Activated T-cell treated with anti-CD3 and anti-CD28 coated beads for 1 hour (primary cell): ENCODE measurements around the gene F8.
"Not testable (repeated sequence)": the region's sequence is repeated elsewhere in the genome, so short reads cannot be mapped to it uniquely, and the experiment has no call there.

ENCODE experiments used
- DNase-seq: peaks from one replicate; pipeline ENCODE4 v3.0.0-alpha.2; 2020; ENCODE audit warnings: low read depth

Gene F8

DNA sequence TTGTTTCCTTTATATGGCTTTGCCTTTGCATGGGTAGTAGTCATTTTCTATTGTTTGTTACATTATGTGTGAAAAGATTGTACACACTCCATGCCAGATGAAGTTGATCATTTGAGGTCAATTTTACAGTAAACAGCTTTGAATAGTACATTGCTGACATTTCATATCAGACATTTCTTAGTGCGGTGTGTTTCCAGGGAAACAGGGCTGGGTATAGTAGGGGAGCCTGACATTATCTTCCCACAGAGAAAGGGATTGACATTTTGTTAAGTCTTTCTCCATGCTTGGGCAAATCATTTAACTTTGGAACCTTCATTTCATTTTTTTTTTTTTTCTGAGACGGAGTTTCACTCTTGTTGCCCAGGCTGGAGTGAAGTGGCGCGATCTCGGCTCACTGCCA, 9.1 kb upstream of the F8 start:
- DNase-seq = no peak

DNA sequence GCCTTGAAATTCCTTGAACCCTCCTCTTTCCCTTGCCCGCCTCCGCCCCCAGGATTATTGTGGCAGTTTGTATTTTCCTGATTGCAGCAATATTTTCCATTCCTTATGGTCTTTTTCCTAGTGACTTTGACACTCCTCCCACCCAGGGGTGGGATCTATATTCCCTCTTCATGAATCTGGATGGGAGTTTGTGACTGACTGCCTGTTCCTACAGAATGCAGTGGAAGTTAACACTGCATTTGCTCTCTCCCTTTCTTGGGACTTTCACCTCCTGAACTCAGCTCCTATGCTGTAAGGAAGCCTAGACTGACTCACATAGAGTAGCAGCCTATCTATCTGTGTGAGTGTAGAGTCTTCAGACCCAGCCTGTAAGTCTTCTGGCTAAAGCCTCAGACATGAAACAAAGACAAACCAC, 6.4 kb upstream of the F8 start:
- no peak for DNase-seq

DNA sequence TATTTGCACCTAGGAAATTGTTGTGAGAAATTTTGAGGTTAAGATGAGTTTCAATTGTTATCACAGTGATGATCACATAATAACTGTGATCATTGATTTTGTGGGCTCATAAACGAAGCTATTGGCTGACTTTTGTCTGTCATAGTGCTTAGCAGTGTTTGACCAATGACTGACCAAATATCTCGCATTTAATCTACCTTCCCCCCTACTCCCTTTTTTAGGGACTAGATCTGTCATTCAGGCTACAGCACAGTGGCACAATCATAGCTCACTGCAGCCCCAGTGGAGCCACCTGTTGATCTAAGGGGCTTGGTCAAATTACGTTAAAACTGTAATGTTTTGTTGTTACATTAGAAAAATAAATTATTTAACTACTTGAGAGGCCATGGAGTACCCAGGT, 5.6 kb upstream of the F8 start:
- DNase-seq = no peak

DNA sequence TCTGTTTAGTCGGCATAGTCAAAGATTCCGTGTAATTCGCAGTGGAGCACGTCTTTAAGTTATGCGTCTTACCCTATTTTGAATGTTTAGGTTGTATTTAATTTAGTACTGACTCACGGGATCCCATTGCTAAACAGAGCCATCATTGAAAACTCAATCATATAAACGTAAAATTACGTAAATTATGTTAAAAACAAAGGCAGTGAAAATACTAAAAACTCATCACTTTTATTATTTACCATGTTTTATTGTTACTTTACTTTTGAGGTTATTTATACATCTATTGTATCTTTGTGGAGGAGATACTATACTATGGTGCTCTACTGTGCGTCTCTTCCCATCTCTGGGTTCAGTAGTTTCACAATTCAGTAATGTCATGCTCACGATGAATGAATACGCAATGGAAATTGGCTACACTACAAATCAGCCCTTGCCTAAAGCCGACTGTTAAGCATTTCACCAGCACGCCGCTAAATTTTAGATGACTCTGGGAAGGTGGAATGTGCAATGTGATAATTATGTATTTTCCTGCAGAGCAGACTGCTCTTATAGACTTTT, 5.1 kb upstream of the F8 start:
- DNase-seq = no peak

DNA sequence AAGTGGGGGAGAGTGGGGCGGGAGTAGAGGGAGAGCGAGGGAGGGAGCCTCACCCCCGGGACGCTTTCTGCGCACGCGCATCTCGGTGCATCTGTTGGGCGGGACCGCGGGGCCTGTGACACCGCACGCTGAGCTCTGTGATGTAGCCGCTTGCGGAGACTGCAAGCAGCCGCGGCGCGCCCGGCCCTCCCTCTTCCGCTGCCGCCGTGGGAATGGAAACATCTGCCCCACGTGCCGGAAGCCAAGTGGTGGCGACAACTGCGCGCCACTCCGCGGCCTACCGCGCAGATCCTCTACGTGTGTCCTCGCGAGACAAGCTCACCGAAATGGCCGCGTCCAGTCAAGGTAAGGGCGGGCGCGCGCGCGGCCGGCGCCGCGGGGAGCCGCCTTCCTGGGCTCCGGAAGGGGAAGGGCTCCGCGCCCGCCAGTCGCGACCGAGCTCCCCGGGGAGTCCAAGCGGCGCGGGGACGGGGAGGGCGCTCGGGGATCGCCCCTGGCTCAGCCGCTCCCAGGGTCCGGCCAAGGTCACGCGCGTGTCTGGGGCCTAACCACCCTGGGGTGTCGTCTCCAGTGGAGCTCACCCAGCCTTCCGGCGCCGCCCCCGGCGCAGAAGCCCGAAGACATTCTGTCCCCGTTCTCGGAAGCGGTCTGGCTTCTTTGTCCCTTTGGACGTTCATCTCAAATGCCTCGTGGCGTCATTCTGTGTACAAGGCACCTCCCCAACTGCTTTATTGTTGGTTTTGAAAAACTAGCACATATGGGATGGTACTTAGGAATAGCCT, 4.4 kb upstream of the F8 start, which contains the start of gene FUNDC2:
FUNDC2 (plus strand) TSS at position 118 of the 782 bp plus-strand sequence; CDS start at position 213, 95 bp downstream.
- peak; percentile 87 for DNase-seq

DNA sequence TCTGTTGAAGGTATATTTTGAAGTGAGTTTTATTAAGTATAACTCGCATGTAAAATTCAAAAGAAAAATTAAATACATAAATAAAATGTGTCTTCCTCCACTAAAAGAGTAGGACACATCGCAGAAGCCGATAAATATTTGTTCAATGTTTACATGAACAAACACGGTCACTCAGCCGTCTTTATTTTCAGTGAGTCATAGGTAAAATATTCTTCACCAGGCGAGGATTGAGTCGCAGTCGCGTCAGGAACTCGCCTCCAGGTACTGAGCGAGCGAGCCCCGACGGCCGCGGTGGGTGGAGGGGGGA, 3.9 kb upstream of the F8 start:
- no peak for DNase-seq

DNA sequence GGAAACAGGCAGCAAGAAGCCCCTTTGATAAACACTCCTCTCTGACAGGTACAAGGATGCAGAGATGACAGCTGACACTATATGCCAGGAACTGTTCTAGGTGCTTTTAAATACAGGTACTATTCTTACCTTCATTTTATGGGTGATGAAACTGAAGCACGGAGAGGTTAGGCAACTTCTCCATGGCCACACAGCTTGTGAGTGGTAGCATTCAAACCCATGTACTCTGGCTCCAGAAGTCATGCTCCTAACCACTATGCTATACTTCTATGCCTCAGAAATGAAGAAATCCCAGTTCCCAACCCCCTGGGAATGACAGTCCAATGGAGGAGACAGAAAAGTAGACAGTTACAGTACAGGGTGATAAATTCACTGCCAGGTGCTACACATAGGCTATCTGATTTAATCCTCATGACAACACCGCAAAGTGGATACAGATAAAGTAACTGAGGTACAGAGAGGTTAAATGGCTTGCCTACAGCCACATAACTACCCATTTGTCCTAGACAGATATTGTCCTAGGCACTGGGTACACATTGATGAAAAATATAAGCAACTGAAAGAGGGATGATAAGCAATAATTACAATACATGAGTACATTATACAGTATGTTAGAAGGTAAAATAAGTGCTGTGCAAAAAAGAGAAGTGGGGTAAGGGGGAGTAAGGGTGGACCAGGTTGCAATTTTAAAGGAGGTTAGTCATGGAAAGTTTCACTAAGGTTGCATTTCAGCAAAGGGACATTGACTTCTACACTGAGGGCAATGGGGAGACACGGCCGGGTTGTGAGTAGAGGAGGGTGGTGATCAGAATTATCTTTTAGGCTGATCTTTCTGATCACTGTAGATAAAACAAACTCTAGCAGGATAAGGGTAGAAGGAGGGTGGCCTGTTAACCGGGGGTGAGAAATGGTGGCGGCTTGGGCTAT, 1.6 kb upstream of the F8 start:
- no peak for DNase-seq

DNA sequence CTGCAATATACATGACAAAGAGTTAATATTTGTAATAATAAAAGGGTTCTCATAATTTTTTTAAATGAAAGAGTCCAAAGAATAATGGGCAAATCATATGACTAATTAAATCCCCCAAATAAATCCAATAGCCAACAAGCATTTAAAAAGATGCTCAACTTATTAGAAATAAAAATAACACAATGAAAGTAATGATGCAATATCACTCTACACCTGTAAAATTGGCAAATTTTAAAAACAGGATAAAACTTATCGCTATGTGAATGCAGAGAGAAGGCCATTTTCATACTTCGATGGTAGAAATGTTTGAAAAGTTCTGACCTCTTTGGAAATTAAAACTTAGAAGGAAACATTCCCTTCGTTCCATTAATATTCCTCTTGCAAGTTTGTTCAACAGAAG, 1.9 kb downstream of the F8 start:
- DNase-seq = no peak

DNA sequence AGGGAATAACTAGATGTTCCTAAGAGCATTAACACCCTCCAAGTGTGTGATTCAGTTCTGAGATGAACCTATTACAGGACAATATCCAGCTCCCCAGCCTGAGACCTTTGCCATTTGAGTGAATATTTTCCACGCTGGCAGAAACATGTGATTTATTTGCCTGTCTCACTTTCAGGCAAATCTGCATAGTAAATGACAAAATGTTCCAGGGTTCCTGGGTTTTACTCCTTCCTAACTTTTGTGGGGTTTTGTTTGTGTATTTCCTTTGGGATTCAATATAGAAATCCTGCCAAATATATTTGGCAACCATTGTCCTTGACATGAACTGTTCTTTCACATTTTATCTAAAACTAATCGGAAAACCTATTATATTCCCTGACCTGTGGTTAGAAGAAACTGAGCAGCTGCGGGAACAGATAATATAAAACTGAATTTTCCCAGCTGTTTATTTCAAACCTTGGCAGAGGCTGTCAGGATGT, 12.5 kb downstream of the F8 start:
- DNase-seq = no peak

DNA sequence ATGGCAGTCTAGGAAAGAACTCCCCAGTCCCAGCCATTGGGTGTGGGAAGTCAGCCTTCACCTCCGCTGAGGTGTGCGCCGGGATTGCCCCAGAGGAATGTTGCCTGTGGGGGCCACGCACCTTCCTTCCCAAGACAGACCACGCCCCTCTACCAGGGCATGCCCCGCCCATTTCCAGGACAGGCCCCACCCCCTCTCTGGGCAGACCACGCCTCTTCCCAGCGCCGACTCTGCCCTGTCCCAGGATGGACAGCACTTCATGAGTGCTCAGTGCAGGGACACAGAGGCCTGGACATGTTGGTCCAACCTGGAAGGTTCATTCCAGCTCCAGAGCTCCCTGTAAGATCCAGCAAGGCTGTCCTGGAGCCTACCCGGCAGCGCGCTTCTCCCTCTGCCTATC, 13.9 kb downstream of the F8 start:
- not testable (repeated sequence) for DNase-seq

DNA sequence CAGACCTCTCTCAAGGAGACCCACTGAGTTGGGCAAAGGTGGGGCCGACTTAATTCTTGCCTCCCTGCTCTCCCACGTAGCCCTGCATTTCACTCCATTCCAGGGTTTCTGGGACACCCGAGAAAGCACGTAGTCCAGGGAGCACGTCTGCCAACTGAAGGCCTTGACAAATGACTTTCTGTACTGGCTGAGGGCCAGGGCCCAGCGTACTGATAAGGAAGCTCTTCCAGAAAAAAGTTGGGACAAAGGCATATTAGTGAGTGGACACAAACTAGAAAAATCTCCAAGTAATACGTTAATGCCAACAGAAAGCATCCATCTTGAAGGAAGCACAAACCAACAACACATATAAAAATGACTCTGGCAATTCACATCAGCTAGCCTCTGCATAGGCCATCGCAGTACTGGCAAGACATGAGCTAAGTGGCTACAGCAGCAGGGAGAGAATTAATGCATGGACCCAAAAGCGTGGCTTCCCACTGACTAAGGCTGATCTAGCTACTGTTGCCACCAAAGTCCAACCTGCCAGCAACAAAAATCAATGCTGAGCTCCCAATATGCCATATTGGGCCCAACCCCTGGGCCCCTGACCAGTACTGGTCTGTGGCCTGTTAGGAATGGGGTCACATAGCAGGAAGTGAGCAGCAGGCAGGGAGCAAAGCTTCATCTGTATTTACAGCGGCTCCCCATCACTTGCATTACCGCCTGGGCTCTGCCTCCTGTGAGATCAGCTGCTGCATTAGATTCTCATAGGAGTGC, 15.4 kb downstream of the F8 start:
- not testable (repeated sequence) for DNase-seq

DNA sequence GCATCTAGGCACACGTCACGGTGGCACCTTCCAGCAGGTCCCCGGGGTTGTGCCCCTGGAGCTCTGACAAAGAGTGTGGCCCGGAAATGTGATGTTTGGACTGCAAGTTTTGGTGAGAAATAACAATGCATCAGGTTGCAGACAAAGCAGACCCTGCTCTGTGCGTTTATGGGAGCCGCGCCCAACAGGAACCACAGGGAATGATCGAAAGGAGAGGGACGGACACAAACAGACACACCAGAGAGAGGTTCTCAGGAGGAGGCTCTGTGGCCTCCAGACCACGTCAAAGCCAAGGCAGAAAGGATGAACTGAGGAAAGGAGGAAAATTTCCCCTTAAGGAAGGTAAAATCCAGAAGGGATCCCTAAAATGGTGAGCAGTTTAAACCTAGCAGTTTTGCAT, 16.1 kb downstream of the F8 start:
- DNase-seq = not testable (repeated sequence)

DNA sequence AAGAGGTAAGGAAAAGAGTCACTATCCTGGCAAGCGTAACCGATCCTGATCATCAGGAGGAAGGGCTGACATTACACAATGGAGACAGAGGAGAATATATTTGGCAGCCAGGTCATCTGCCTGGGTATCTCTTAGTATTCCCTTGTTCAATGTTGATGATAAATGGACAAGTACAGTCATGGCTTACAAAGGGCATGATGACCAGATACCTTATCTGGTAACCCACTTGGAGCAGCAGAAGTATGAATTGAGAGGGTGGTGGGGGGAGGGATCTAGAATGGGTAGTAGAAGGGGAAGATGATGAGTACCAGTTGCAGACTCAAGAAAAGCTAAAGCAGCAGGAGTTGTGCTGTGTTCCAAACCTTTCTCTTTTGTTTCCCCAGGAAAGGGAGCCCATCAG, 17.3 kb downstream of the F8 start:
- no peak for DNase-seq

DNA sequence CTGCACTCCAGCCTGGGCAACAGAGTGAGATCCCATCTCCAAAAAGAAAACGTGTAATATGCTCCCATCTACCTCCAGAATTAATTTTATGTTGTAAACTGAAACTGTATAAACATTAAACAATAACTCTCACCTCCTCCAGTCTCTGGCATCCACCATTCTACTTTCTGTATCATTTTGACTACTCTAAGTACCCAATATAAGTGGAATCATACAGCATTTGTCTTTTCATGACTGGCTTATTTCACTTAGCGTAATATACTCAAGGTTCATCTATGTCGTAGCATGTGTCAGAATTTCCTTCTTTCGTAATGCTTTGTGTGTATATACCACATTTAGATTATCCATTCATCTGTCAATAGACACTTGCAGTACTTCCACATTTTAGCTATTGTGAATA, 20.6 kb downstream of the F8 start:
- no peak for DNase-seq

DNA sequence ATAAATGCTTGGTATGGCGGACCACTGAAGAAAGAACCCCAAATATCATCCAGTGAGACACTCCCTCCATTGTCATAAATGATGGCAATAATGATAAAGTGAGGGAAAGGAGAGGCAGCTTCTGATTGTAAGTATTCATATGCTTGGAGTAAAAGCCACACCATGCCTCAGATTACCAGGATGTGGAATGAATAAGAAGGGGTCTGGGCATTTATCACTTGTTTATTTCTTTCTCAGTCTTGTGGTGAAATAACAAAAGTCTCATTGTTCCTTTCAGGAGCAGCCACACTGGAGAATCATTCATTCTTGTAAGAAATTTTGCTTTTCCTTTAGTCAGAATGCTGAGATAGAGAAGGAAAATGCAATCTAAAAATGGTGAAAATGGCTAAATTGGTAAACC, 21.7 kb downstream of the F8 start:
- DNase-seq = no peak

DNA sequence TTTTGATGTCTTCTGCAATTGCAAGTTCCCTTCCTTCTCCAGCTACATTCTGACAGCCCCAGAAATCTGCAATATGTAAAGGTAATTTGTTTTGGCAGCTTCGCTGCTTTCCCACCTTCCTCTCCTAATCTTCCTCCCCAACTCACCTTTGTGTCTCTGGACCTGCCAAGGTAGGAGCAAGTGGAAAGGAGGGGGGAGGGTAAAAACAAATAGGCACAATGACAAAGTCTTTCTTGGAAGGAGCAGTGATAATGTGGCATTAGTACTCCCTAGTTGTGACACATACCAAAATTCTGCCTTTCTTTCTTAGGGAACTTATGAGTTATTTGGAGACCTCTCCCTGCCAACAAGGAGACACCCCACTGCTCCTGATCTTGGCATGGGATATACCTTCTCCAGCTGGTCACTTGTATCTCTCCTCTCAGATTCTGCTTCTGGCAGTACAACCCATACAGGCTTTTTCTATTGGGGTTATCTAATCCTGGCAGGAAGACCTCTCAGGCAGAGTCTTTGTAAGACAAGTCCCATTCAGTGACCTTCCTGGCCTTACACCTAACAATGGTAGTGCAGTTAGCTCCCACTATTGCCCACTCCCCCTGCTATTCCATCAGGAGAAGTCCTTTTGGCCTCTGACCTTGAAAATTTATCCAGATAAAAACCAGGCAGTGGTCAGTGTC, 24.2 kb downstream of the F8 start:
- no peak for DNase-seq

DNA sequence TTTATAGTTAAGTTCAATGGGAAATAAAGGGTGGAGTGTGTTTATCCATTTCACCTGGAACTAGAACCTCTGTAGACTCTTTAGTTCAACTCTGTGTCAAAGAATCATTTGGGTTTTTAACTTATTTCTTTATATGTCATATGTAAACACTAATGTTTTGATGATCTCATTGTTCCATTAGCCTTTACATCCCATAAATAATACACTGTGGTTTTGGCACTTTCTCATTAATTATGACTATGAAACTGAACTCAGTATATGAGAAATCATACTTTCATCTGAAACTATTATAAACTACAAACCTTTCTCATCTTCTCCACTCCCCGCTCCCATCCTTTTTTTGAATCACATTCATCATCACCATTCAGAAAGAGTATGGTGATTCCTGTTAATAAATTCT, 31.0 kb downstream of the F8 start:
- DNase-seq = no peak

DNA sequence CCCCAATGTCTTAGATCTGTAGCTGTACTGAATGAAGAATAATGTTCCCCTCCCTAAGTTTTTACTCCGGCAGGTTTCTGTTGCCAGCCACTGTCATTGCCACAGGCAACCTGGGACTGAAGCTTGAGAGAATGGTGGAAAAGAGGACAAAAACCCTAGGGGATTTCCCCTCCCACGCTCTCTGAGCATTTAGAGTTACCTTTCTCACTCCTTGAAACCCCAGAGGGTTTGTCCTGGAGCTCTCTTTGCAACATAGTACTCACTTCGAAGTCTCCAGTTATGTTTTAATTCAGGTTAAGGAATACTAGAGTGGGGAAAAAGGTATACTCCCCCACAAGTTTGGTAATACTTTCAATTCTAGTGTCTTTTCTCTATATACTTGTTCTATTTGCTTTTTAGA, 31.5 kb downstream of the F8 start:
- DNase-seq = no peak

DNA sequence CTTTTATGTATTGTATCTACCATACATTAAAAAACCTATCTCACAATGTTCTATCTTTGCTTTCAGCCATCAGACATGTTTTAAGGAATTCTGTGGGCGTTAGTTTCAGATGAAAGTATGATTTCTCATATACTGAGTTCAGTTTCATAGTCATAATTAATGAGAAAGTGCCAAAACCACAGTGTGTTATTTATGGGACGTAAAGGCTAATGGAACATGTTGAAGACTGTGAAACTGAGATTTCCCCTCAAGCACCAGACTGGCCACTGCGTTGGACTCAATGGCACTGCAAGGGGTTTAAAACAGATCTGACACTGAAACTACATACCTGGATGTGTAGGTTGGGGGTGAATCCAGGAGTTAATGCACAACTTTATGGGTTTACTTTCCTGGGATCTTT, 32.0 kb downstream of the F8 start:
- DNase-seq = no peak

DNA sequence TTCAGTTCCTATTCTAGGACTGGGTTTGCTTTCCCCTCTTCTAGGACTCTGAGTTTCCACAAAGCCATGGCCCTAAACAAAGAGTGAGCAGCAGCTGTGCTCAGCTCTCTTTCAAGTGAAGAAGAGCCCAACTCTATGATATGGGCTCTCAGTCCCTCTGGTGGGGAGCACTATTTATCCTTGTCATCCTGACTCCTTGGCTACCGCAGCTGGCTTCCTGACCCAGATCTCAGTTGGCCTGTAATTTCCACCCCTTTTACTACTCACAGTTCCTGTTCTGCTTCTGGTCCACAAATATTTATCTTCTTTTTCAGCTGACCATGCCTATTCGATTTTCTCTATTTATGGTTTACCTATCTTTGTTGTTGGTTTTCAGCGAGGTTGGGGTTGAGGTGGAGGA, 33.8 kb downstream of the F8 start:
- DNase-seq = no peak

DNA sequence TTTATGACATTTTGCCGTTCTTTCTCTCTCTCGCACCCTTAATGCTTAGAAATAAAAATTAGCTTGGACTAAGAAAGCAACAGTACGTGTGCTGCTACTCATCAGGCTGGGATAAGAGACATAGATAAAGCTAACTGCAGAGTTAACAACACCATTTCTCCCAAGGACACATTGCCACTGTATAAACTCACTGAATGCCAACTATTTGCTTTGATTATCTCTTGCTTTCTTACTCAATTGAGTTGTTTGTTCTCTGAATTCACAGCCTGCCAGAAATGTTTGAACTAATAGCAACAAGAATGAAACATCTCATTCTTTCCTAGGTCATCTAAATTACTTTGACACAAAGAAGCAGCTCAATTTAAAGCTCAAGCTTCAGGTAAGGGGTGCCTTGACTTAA, 34.6 kb downstream of the F8 start:
- DNase-seq = no peak
